ELF-1 (cell line): Measurements from ENCODE around the gene COL4A2.
"Not testable (repeated sequence)": the region's sequence is repeated elsewhere in the genome, so short reads cannot be mapped to it uniquely, and the experiment has no call there.

Source experiments
- DNase-seq: peaks from one replicate; pipeline ENCODE4 v3.0.0-alpha.2; 2016; ENCODE audit warnings: low read depth, low spot score

Gene COL4A2

DNA sequence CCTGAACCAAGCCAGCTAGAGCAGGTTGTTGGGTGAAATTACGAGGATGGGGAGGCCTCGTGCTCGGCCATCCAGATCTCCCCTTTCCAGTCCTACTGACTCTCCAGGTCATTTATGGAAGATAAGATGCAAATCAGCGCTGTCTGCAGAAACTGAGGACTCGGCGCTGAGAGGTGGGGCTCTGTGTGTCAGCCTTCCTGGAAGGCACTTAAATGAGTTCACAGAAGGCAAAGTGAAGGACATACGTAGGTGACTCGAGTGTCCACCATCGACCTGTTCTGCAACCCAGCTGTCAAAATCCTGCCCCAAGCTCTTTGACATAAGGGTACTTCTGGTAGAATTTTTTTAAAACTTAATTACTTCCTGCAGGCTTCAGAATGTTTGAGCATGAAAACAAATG is 168.0 kb downstream of the COL4A2 start:
- no peak for DNase-seq

DNA sequence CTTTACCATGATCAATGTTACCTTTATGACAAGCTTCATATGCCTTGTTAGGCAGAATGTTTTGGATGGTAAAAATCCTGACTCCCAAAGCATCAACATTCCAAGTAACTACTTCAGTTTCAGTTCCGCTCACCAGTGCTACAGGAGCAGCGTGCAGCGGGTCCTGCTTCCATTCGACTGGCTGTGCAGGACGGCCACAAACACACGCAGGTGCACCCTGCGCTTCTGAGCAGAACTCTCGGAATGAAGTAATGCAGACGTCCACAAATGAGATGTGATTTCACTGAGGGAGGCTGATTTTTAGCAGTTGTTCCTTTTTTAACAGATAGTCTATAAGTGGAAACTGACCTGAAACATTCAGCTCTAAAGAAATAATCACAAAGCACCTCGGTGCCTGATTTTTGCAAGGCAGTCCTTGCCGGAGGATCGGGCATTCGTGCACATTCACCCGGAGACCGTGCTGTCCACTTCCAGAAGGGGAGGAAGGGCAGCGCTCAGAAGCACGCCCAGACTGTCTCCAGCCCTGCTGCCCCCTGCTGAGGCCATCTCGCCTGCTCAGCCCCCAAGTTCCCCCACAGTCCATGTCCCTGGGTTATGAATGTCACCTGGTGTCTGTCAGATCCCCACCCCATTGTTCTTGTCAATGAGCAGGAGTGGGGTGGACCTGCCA is 168.6 kb downstream of the COL4A2 start:
- DNase-seq, result no peak

- DNase-seq, result no peak
These were observed 169.1 kb downstream of the COL4A2 start for GRCh38 chr13:110476220-110476617.

- DNase-seq, result no peak
These were observed 170.7 kb downstream of the COL4A2 start for GRCh38 chr13:110477706-110478245.

DNA sequence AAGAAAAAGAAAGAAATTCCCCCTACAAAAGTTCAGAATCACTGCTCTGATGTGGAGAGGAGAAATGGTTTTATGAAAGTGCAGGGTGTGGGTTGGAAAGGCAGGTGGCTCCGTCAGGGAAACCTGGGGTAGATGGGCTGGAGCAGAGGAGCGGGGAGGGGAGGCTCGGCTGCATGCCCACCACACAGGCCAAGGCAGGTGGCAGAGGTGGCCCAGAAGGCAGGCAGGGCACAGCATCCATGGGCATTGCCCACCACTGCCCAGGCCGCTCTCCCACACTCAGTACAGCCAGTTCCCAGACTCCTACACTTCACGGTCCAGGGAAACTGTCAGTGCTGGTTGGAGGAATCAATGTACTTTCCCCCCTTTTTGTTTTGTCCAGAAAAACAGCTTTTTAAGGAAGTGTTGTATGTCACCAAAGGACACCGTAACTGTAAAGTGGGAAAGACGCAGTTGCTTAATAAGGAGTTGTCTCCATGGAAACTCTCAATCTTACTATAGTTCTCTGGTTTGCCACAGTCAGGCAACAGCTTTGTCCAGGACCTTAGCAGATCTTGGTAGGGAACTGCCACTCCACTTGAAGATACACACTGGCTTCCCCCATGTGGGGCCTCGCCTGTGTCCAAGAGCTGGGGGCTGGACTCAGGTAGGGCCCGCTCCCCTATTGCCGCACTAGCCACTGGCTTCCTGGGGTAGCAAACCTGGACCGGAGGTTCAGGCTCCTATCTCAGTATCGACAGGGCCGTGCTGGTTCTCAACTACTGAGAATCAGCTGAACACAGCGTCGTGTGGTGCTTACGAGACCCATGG is 171.5 kb downstream of the COL4A2 start:
- DNase-seq, result no peak

DNA sequence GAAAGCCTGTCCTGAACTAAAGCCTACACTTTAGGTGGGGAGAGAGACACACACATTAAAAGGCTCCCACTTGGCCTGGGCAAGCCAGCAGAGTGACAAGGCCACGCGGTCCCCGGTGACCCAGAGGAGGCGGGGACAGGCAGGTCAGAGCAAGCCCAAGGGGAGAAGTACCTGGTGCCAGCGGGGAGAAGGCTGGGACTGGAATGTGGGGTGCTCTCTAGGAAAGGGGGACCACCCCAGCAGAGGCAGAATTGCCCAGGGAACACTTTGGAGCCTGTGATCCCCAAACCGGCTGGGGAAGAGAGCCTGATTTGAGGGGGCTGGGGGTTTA is 172.1 kb downstream of the COL4A2 start:
- DNase-seq, result no peak

- DNase-seq, result no peak
These were observed 172.6 kb downstream of the COL4A2 start for GRCh38 chr13:110479648-110480047.

- DNase-seq, result peak; percentile 92
These were observed 173.1 kb downstream of the COL4A2 start for GRCh38 chr13:110480161-110480560.

GRCh38 chr13:110483386-110483968 is 176.4 kb downstream of the COL4A2 start:
- no peak for DNase-seq

- DNase-seq, result no peak
These were observed 177.4 kb downstream of the COL4A2 start for GRCh38 chr13:110484290-110485048.

DNA sequence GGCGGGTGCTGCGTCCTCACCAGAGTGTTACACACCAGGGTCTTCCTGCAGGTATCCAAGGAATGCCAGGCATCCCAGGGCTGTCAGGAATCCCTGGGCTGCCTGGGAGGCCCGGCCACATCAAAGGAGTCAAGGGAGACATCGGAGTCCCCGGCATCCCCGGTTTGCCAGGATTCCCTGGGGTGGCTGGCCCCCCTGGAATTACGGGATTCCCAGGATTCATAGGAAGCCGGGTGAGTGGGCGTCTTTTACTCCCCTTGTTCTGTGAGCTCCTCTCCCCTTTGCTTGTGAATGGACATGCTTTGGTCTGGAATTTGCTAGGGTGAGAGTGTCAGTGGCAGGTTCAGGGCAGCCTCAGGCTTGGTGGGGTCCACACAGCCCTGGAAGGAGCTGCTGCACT is 178.5 kb downstream of the COL4A2 start:
- DNase-seq, result peak; percentile 96

GRCh38 chr13:110486061-110486715 is 179.1 kb downstream of the COL4A2 start:
- peak; percentile 83 for DNase-seq

DNA sequence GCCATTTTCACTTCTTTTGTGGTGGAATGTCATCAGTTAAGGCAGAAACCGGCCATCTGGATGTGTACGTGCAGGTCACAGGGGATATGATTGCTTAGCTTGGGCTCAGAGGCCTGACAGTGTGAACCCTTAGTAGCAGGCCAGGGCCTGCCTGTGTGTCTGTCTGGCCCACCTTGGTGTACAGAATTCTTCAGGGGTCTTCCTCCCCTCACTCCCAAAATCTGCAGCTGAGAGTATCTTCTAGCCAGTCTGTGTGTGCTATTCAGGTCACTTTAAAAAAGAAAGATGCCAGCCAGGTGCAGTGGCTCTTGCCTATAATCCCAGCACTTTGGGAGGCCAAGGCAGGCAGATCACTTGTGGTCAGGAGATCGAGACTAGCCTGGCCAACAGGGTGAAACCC is 179.8 kb downstream of the COL4A2 start:
- DNase-seq, result not testable (repeated sequence)

DNA sequence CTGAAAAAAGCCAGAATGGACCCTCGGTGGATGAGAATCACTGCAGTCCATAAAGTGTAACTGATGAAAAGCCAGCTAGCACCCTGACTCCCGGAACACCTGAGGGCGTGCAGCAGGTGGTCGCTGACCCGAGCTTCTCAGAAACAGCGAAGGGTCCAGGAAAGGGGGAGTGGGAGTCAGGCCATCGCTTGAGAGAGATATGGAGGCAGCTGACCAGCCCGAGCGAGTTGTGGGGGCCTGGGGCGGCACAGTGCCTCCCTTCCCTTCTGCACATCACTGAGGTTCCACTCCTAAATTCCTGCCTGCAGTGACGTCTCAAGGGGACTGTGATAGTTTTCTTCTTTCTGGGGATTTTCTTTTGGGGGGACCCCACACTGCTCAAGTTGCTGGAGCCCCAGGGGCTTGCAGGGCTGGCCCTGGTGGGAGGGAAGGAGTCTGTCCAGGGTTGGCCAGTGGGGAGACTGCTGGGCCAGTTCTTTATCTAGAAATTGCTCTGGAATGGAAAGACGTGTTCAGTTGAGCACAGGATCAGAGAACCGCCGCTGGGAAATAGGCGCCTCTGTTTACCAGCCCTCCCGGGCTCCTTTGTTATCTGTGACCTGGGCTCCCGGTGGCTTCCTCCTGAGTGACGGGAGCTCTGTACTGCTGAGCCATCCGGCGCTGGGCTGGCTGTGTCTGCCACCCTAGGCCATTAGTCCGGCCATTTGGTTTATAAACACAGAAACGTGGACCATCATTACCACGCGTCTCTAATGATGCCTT is 183.1 kb downstream of the COL4A2 start:
- DNase-seq, result no peak

- no peak for DNase-seq
These were observed 185.0 kb downstream of the COL4A2 start for GRCh38 chr13:110491869-110492678.

- DNase-seq, result no peak
These were observed 185.9 kb downstream of the COL4A2 start for GRCh38 chr13:110492679-110493593.

GRCh38 chr13:110493613-110494012 is 186.5 kb downstream of the COL4A2 start:
- no peak for DNase-seq

DNA sequence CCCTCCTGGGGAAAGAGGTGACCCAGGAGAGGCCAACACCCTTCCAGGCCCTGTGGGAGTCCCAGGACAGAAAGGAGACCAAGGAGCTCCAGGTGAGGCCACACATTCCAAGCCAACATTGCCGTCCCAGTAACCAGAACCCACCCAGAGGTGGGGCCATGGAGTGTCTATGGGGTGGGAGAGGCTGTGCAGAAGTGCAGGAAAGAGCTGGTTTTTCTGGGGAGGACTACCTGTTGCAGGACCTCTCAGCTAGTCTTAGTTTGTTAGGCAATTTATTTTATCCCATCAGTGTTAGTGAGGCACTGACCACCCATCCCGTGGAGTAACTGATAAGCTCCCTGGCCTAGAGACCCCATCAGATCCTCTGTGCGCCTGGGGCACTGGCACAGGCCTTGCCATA is 188.3 kb downstream of the COL4A2 start:
- no peak for DNase-seq

- no peak for DNase-seq
These were observed 188.8 kb downstream of the COL4A2 start for GRCh38 chr13:110495881-110496280.
